ENCODE data around the gene TTC7B.

DNA sequence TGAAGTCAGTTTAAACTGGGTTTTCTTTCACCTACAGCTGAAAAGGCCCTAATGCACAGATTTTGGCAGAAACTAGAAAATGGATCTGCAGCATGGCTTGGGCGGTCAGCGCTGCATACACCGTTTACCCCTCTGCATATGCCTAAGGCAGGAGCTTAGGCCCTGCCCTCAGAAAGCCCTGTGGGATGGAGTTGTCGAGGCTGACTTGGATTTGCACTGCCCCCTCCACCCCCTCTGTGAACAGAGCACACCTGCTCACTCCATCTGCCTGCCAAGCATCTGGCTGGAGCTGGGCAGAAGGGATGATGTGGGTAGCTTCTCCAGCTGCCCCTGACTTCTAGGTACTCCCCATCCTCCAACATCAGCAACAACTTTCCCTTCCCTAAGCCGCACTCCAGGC is 41.9 kb downstream of the TTC7B start:
- TF ChIP-seq CTCF (IDR thresholded peaks at IDR 0.05) (no peak), POLR2A (IDR thresholded peaks at IDR 0.05) (no peak)
